NCI-H1092 (cell line): ENCODE data around the gene MRRF.
"Not testable (repeated sequence)": the region's sequence is repeated elsewhere in the genome, so short reads cannot be mapped to it uniquely, and the experiment has no call there.

ENCODE experiments used
- DNase-seq: peaks from one replicate; lab custom pipeline; 2025; lab: John Stamatoyannopoulos, UW

MRRF gene

GRCh38 chr9:122363131-122363530 lies 98.4 kb downstream of the MRRF start:
- DNase-seq: not testable (repeated sequence)

GRCh38 chr9:122364117-122364782 lies 99.6 kb downstream of the MRRF start:
- DNase-seq: no peak

GRCh38 chr9:122364783-122365150 lies 100.1 kb downstream of the MRRF start:
- no peak for DNase-seq

- DNase-seq: no peak
These were observed 101.5 kb downstream of the MRRF start for GRCh38 chr9:122366074-122366660.

GRCh38 chr9:122367065-122367464 lies 102.4 kb downstream of the MRRF start:
- no peak for DNase-seq

- no peak for DNase-seq
These were observed 103.2 kb downstream of the MRRF start for GRCh38 chr9:122367774-122368460.

GRCh38 chr9:122368642-122369041 lies 104.0 kb downstream of the MRRF start:
- no peak for DNase-seq

GRCh38 chr9:122370303-122370702 lies 105.6 kb downstream of the MRRF start:
- DNase-seq: no peak

GRCh38 chr9:122370869-122371755 lies 106.4 kb downstream of the MRRF start, which contains the start of gene PTGS1:
PTGS1 (plus strand) TSS chr9:122371024; CDS start chr9:122371085, 61 bp downstream.
- no peak for DNase-seq

- no peak for DNase-seq
These were observed 107.2 kb downstream of the MRRF start for GRCh38 chr9:122371846-122372245.

- DNase-seq: no peak
These were observed 108.5 kb downstream of the MRRF start for GRCh38 chr9:122372856-122373845.

- DNase-seq: no peak
These were observed 110.3 kb downstream of the MRRF start for GRCh38 chr9:122374885-122375420.

- DNase-seq: no peak
These were observed 112.1 kb downstream of the MRRF start for GRCh38 chr9:122376796-122377195.

GRCh38 chr9:122377241-122378164 lies 112.8 kb downstream of the MRRF start:
- no peak for DNase-seq

- no peak for DNase-seq
These were observed 113.6 kb downstream of the MRRF start for GRCh38 chr9:122378236-122378635.

GRCh38 chr9:122379340-122379739 lies 114.7 kb downstream of the MRRF start:
- no peak for DNase-seq

- DNase-seq: no peak
These were observed 115.6 kb downstream of the MRRF start for GRCh38 chr9:122380293-122380692.
